Neural cell (in vitro differentiated cells): ENCODE measurements around the gene RNASEH1. TPM values are rescaled to one million over a fixed set of nuclear protein-coding genes. Genes with fewer than 3 reads are reported as not detected.

Experiments
- H2AFZ ChIP-seq: fragments of 200-600, 300-800 bp; sonication (generic), shearing (Covaris generic); 2 replicates; pipeline ENCODE4 v1.6.0; 2014; ENCODE audit warnings: low read depth, mild to moderate bottlenecking, antibody characterized with exemption, low read length, moderate library complexity
- H3F3A ChIP-seq: fragments of 200-600 bp; shearing (Covaris generic); 2 replicates; pipeline ENCODE4 v1.6.1; 2016; ENCODE audit warnings: mild to moderate bottlenecking, moderate library complexity, mixed read lengths, antibody characterized with exemption, low read length; ENCODE audit not compliant: insufficient read depth, poor library complexity, severe bottlenecking
- H3K27ac ChIP-seq: fragments of 200-600, 300-800 bp; sonication (generic), shearing (Covaris generic); 2 replicates; pipeline ENCODE4 v1.5.1; 2014; ENCODE audit warnings: mild to moderate bottlenecking, low read length, moderate library complexity
- H3K27me3 ChIP-seq: fragments of 300-800, 200-600 bp; sonication (generic), shearing (Covaris generic); 2 replicates; pipeline ENCODE4 v1.6.0; 2014; ENCODE audit warnings: mild to moderate bottlenecking, low read depth, low read length, moderate library complexity; ENCODE audit not compliant: insufficient read depth
- H3K36me3 ChIP-seq: fragments of 300-800, 200-600 bp; sonication (generic), shearing (Covaris generic); 2 replicates; pipeline ENCODE4 v1.5.1; 2014; ENCODE audit warnings: mild to moderate bottlenecking, antibody characterized with exemption, low read length, moderate library complexity; ENCODE audit not compliant: insufficient read depth
- H3K4me2 ChIP-seq: fragments of 300-800, 200-600 bp; sonication (generic), shearing (Covaris generic); 2 replicates; pipeline ENCODE4 v1.6.0; 2014; ENCODE audit warnings: mild to moderate bottlenecking, low read length
- H3K4me3 ChIP-seq: fragments of 300-800, 200-600 bp; sonication (generic), shearing (Covaris generic); 2 replicates; pipeline ENCODE4 v1.5.1; 2014; ENCODE audit warnings: mild to moderate bottlenecking, low read length, moderate library complexity
- H3K79me2 ChIP-seq: fragments of 200-600 bp; shearing (Covaris generic); replicated peaks from 2 replicates; pipeline ENCODE4 v1.6.0; 2014; ENCODE audit warnings: mild to moderate bottlenecking, low read length, moderate library complexity; ENCODE audit not compliant: insufficient read depth
- H3K9ac ChIP-seq: fragments of 300-800, 200-600 bp; sonication (generic), shearing (Covaris generic); 2 replicates; pipeline ENCODE4 v1.6.1; 2016; ENCODE audit warnings: mild to moderate bottlenecking, low read length, mixed read lengths
- H3K9me2 ChIP-seq: fragments of 200-600 bp; shearing (Covaris generic); 2 replicates; pipeline ENCODE4 v1.6.1; 2016; ENCODE audit warnings: mild to moderate bottlenecking, low read length, mixed read lengths; ENCODE audit not compliant: insufficient read depth
- H3K9me3 ChIP-seq: fragments of 200-600, 300-800 bp; sonication (generic), shearing (Covaris generic); 2 replicates; pipeline ENCODE4 v1.6.1; 2016; ENCODE audit warnings: mild to moderate bottlenecking, mixed run types, low read length, moderate library complexity, mixed read lengths
- H4K20me1 ChIP-seq: fragments of 200-600 bp; shearing (Covaris generic); 2 replicates; pipeline ENCODE4 v1.6.1; 2016; ENCODE audit warnings: mild to moderate bottlenecking, mixed run types; ENCODE audit not compliant: insufficient read depth
- CTCF ChIP-seq: fragments of 450-650 bp; IDR thresholded peaks from 2 replicates; pipeline ENCODE4 v1.5.1; 2014; ENCODE audit warnings: antibody characterized with exemption, mild to moderate bottlenecking, moderate library complexity; ENCODE audit not compliant: poor library complexity, severe bottlenecking
- EZH2 ChIP-seq: fragments of 200-600, 300-800 bp; shearing (Covaris generic), sonication (generic); IDR thresholded peaks from 2 replicates; pipeline ENCODE4 v1.6.1; 2014; ENCODE audit warnings: antibody characterized with exemption, low read length, borderline replicate concordance, mild to moderate bottlenecking; ENCODE audit not compliant: insufficient read depth, poor library complexity, severe bottlenecking
- MXI1 ChIP-seq: fragments of 450-650 bp; conservative IDR thresholded peaks from 2 replicates; pipeline ENCODE4 v1.6.1; 2014; ENCODE audit warnings: antibody characterized with exemption, mild to moderate bottlenecking; ENCODE audit not compliant: poor library complexity, severe bottlenecking
- POLR2AphosphoS5 ChIP-seq: IDR thresholded peaks from 2 replicates; pipeline ENCODE4 v1.6.1; 2012
- RAD21 ChIP-seq: fragments of 450-650 bp; conservative IDR thresholded peaks from 2 replicates; pipeline ENCODE4 v1.6.1; 2014; ENCODE audit warnings: antibody characterized with exemption, mild to moderate bottlenecking, moderate library complexity
- REST ChIP-seq: IDR thresholded peaks from 2 replicates; pipeline ENCODE4 v1.6.1; 2012; ENCODE audit warnings: borderline replicate concordance
- TAF1 ChIP-seq: IDR thresholded peaks from 2 replicates; pipeline ENCODE4 v1.6.1; 2012; ENCODE audit warnings: low read depth
- polyA plus RNA-seq: library from polyadenylated mRNA; depleted of rRNA; stranded (reverse); fragments of >200 nt; gene quantifications from 2 replicates; pipeline ENCODE4 v1.2.3, GENCODE V29; 2014

RNASEH1 gene
- polyA plus RNA-seq, 1 donor from 2014 or later = 23.4 TPM

GRCh38 chr2:3604991-3605961 lies 47.1 kb upstream of the RNASEH1 start:
- H3K79me2 ChIP-seq = no peaks in the 10 kb centered on the region
- H3K9me2 ChIP-seq = no peaks in the 10 kb centered on the region
- H3K9ac ChIP-seq = no peak overlapping the region
- no peaks in the 10 kb centered on the region for H4K20me1 ChIP-seq
- no peaks in the 10 kb centered on the region for H3K36me3 ChIP-seq
- H3K27ac ChIP-seq = no peak overlapping the region
- H3K9me3 ChIP-seq = no peaks in the 10 kb centered on the region
- no peak overlapping the region for H2AFZ ChIP-seq
- H3K4me2 ChIP-seq = no peak overlapping the region
- no peak overlapping the region for H3K4me3 ChIP-seq
- no peaks in the 10 kb centered on the region for H3K27me3 ChIP-seq
- TF ChIP-seq POLR2AphosphoS5 (no peak), REST (no peak), MXI1 (no peak), CTCF (no peak), EZH2 (no peak)
- H3F3A ChIP-seq = no peaks in the 10 kb centered on the region

GRCh38 chr2:3604207-3604877 lies 46.2 kb upstream of the RNASEH1 start:
- Histone ChIP-seq H3K27ac (no peak overlapping the region), H3K4me2 (no peak overlapping the region), H3K4me3 (no peak overlapping the region), H3K9me2 (no peaks in the 10 kb centered on the region), H2AFZ (no peak overlapping the region), H3F3A (no peaks in the 10 kb centered on the region), H3K9ac (no peak overlapping the region), H3K36me3 (no peaks in the 10 kb centered on the region), H4K20me1 (no peaks in the 10 kb centered on the region), H3K9me3 (no peaks in the 10 kb centered on the region), H3K27me3 (no peaks in the 10 kb centered on the region), H3K79me2 (no peaks in the 10 kb centered on the region)
- TF ChIP-seq RAD21 = no peak
- TF ChIP-seq TAF1 = no peak
- TF ChIP-seq MXI1 = no peak
- no peak for TF ChIP-seq EZH2
